ENCODE measurements around the gene PLIN4. TPM values are rescaled to one million over a fixed set of nuclear protein-coding genes. Genes with fewer than 3 reads are reported as not detected.
"Not testable (repeated sequence)": the region's sequence is repeated elsewhere in the genome, so short reads cannot be mapped to it uniquely, and the experiment has no call there.

The PLIN4 gene
- total and polyA plus RNA-seq, 2 donors: 14.0 to 55.7 TPM

- Histone ChIP-seq H3K27ac (ENCODE audit: low read depth) (no peak overlapping the region), H3K4me3 (ENCODE audit: low read depth, low read length) (no peak overlapping the region), H3K4me1 (ENCODE audit: insufficient read depth) (no peaks in the 10 kb centered on the region), H3K36me3 (ENCODE audit: insufficient read depth) (no peaks in the 10 kb centered on the region)
- DNase-seq (ENCODE audit: extremely low spot score): no peak
These were observed 34.9 kb upstream of the PLIN4 start for GRCh38 chr19:4553092-4553695.

- DNase-seq (ENCODE audit: extremely low spot score): no peak
- H3K36me3 ChIP-seq (ENCODE audit: insufficient read depth): no peaks in the 10 kb centered on the region
- no peak overlapping the region for H3K4me3 ChIP-seq (ENCODE audit: low read depth, low read length)
- 87% methylated on average over 18 of the region's 18 CpGs for WGBS
- H3K4me1 ChIP-seq (ENCODE audit: insufficient read depth): no peaks in the 10 kb centered on the region
- no peak overlapping the region for H3K27ac ChIP-seq (ENCODE audit: low read depth)
These were observed 34.2 kb upstream of the PLIN4 start for GRCh38 chr19:4552525-4552819.

- WGBS: 88% methylated on average over 26 of the region's 26 CpGs
- Histone ChIP-seq H3K4me3 (ENCODE audit: low read depth, low read length) (no peak overlapping the region), H3K27ac (ENCODE audit: low read depth) (no peak overlapping the region), H3K4me1 (ENCODE audit: insufficient read depth) (no peaks in the 10 kb centered on the region), H3K36me3 (ENCODE audit: insufficient read depth) (no peaks in the 10 kb centered on the region)
- no peak for DNase-seq (ENCODE audit: extremely low spot score)
These were observed 32.3 kb upstream of the PLIN4 start for GRCh38 chr19:4550479-4551050.

- H3K4me1 ChIP-seq (ENCODE audit: insufficient read depth): no peaks in the 10 kb centered on the region
- 87% methylated on average over 18 of the region's 18 CpGs for WGBS
- H3K36me3 ChIP-seq (ENCODE audit: insufficient read depth): no peaks in the 10 kb centered on the region
- no peak for DNase-seq (ENCODE audit: extremely low spot score)
- H3K4me3 ChIP-seq (ENCODE audit: low read depth, low read length): no peak overlapping the region
- H3K27ac ChIP-seq (ENCODE audit: low read depth): no peak overlapping the region
These were observed 31.7 kb upstream of the PLIN4 start for GRCh38 chr19:4550018-4550417.

GRCh38 chr19:4548238-4548584 is 29.9 kb upstream of the PLIN4 start:
- Histone ChIP-seq H3K4me3 (ENCODE audit: low read depth, low read length) (no peak overlapping the region), H3K27ac (ENCODE audit: low read depth) (no peak overlapping the region), H3K4me1 (ENCODE audit: insufficient read depth) (no peaks in the 10 kb centered on the region), H3K36me3 (ENCODE audit: insufficient read depth) (no peaks in the 10 kb centered on the region)
- WGBS: 69% methylated on average over 14 of the region's 14 CpGs
- no peak for DNase-seq (ENCODE audit: extremely low spot score)

GRCh38 chr19:4547303-4548237 is 29.3 kb upstream of the PLIN4 start:
- no peaks in the 10 kb centered on the region for H3K36me3 ChIP-seq (ENCODE audit: insufficient read depth)
- DNase-seq (ENCODE audit: extremely low spot score): no peak
- no peaks in the 10 kb centered on the region for H3K4me1 ChIP-seq (ENCODE audit: insufficient read depth)
- H3K27ac ChIP-seq (ENCODE audit: low read depth): no peak overlapping the region
- WGBS: 68% methylated on average over 32 of the region's 32 CpGs
- H3K4me3 ChIP-seq (ENCODE audit: low read depth, low read length): no peak overlapping the region

- Histone ChIP-seq H3K36me3 (ENCODE audit: insufficient read depth) (no peaks in the 10 kb centered on the region), H3K4me3 (ENCODE audit: low read depth, low read length) (no peak overlapping the region), H3K4me1 (ENCODE audit: insufficient read depth) (no peaks in the 10 kb centered on the region), H3K27ac (ENCODE audit: low read depth) (no peak overlapping the region)
- no peak for DNase-seq (ENCODE audit: extremely low spot score)
- 93% methylated on average over 87 of the region's 87 CpGs for WGBS
These were observed 25.8 kb upstream of the PLIN4 start for GRCh38 chr19:4543842-4544647.

- no peak for DNase-seq (ENCODE audit: extremely low spot score)
- H3K36me3 ChIP-seq (ENCODE audit: insufficient read depth): no peaks in the 10 kb centered on the region
- 84% methylated on average over 77 of the region's 77 CpGs for WGBS
- H3K4me3 ChIP-seq (ENCODE audit: low read depth, low read length): no peak overlapping the region
- no peak overlapping the region for H3K27ac ChIP-seq (ENCODE audit: low read depth)
- H3K4me1 ChIP-seq (ENCODE audit: insufficient read depth): no peaks in the 10 kb centered on the region
These were observed 24.9 kb upstream of the PLIN4 start for GRCh38 chr19:4542896-4543841.

- not testable (repeated sequence) for H3K4me1 ChIP-seq (ENCODE audit: insufficient read depth); H3K4me3 ChIP-seq (ENCODE audit: low read depth, low read length); DNase-seq (ENCODE audit: extremely low spot score); H3K27ac ChIP-seq (ENCODE audit: low read depth); H3K36me3 ChIP-seq (ENCODE audit: insufficient read depth)
- 92% methylated on average over 12 of the region's 12 CpGs for WGBS
These were observed 23.5 kb upstream of the PLIN4 start for GRCh38 chr19:4541806-4542145.

GRCh38 chr19:4541114-4541805 is 23.0 kb upstream of the PLIN4 start:
- H3K4me1 ChIP-seq (ENCODE audit: insufficient read depth): no peaks in the 10 kb centered on the region
- no peak for DNase-seq (ENCODE audit: extremely low spot score)
- no peaks in the 10 kb centered on the region for H3K36me3 ChIP-seq (ENCODE audit: insufficient read depth)
- H3K4me3 ChIP-seq (ENCODE audit: low read depth, low read length): no peak overlapping the region
- 76% methylated on average over 12 of the region's 12 CpGs for WGBS
- H3K27ac ChIP-seq (ENCODE audit: low read depth): no peak overlapping the region

GRCh38 chr19:4539693-4540581 is 21.7 kb upstream of the PLIN4 start, which contains the start of gene LRG1:
TSS of gene LRG1 (minus strand) at chr19:4540036. CDS start at chr19:4540013, 23 bp downstream.
- Histone ChIP-seq H3K4me3 (ENCODE audit: low read depth, low read length) (no peak within 1 kb of the TSS), H3K27ac (ENCODE audit: low read depth) (no peak within 1 kb of the TSS), H3K36me3 (ENCODE audit: insufficient read depth) (no peaks in the 10 kb centered on the region), H3K4me1 (ENCODE audit: insufficient read depth) (no peaks in the 10 kb centered on the region)
- DNase-seq (ENCODE audit: extremely low spot score): no peak
- WGBS: 65% methylated on average over 14 of the region's 14 CpGs
